ENCODE results near the gene RGS12.

DNA sequence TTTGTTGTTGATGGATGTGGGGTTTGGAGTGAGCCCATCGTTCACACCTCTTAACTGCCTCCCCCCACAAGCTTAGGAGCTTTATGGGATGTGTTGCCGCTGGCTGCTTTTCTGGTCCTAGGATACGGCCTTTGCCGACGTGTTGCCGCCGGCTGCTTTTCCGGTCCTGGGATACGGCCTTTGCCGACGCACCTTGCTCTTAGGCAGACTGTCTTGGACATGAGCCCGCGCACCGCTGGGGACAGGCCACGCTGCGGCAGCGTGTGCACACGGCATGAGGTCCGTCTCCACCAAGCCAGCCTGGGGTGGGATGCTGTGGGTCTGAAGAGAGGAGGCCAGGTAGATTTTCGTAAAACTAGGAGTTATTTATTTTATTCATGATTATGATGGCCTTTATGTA lies 14.2 kb downstream of the RGS12 start:
- no peak for TF ChIP-seq SPI1 (IDR thresholded peaks at IDR 0.05; ENCODE audit: borderline replicate concordance, low read depth)
- TF ChIP-seq, protein P1, sequence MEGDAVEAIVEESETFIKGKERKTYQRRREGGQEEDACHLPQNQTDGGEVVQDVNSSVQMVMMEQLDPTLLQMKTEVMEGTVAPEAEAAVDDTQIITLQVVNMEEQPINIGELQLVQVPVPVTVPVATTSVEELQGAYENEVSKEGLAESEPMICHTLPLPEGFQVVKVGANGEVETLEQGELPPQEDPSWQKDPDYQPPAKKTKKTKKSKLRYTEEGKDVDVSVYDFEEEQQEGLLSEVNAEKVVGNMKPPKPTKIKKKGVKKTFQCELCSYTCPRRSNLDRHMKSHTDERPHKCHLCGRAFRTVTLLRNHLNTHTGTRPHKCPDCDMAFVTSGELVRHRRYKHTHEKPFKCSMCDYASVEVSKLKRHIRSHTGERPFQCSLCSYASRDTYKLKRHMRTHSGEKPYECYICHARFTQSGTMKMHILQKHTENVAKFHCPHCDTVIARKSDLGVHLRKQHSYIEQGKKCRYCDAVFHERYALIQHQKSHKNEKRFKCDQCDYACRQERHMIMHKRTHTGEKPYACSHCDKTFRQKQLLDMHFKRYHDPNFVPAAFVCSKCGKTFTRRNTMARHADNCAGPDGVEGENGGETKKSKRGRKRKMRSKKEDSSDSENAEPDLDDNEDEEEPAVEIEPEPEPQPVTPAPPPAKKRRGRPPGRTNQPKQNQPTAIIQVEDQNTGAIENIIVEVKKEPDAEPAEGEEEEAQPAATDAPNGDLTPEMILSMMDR (IDR thresholded peaks at IDR 0.05; ENCODE audit: insufficient read depth, low read length): no peak
- TF ChIP-seq POLR2AphosphoS5 (IDR thresholded peaks at IDR 0.05; ENCODE audit: low read depth): no peak
- no peak for TF ChIP-seq REST (IDR thresholded peaks at IDR 0.05; ENCODE audit: insufficient replicate concordance, low read depth)
